HG03439 (cell line): Measurements from ENCODE around the gene C2orf72.

Experiments used
- ATAC-seq: cut with Tn5 transposase; IDR thresholded peaks from one replicate; pipeline ENCODE4 v1.9.1; 2021; ENCODE audit warnings: mild to moderate bottlenecking, moderate library complexity; ENCODE audit not compliant: unreplicated experiment

The C2orf72 gene

DNA sequence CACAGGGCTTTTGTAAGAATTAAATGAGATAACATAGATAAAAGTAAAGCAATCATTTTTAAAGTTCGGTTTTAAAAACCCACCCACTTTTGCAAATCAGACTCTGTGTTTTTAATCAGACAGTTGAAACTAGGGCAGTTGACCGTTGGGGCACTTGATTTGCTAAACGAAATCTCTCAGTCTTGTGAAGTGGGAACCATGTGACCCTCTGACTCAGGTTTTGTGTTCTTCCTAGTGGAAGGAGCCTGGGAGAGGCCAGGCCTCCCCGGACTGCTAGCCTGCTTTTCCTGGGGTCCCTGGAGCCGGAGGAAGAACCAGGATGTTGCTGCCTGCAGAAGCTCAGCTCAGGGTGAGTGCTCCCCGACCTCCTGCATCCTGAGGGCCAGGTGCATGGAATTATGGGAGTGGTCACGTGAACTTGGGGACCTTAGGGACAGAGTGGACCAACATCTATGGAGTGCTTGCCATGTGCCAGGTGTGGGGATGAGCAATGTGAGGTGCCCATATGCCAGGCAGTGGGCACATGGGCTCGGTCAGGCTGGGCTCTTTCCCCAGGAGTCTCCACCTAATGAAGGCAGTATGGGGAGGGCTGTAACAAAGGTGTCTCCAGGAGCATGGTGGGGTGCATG lies 3.9 kb downstream of the C2orf72 start:
- ATAC-seq: no peak

DNA sequence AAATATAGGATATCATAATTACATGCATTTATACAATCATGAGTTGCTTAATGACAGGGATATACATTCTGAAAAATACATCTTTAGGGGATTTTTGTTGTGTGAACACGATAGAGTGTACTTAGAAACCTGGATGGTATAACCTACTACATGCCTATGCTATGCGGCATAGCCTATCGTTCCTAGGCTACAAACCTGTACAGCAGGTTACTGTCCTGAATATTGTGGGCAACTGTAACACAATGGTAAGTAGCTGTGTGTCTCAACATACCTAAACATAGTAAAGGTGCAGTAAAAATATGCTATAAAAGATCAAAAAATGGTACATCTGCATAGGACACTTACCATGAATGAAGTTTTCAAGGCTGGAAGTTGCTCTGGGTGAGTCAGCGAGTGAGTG lies 6.5 kb downstream of the C2orf72 start:
- ATAC-seq: no peak

DNA sequence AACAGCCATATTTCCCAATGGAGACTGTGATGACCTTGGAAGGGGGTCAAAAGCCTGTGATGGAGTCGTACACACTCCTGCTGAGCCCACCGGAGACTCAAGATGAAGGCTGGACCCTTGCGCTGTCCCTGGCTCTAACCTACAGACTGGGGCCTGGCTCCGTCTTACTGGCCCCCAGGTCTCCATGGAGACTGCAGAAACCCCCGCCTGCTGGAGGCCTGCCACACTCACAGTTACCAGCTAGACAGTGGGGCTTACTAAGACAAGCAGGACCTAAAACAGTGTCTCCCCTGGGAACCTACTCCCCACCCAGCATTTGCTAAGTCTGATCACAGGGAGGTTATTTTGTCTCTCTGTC lies 9.6 kb downstream of the C2orf72 start:
- no peak for ATAC-seq

DNA sequence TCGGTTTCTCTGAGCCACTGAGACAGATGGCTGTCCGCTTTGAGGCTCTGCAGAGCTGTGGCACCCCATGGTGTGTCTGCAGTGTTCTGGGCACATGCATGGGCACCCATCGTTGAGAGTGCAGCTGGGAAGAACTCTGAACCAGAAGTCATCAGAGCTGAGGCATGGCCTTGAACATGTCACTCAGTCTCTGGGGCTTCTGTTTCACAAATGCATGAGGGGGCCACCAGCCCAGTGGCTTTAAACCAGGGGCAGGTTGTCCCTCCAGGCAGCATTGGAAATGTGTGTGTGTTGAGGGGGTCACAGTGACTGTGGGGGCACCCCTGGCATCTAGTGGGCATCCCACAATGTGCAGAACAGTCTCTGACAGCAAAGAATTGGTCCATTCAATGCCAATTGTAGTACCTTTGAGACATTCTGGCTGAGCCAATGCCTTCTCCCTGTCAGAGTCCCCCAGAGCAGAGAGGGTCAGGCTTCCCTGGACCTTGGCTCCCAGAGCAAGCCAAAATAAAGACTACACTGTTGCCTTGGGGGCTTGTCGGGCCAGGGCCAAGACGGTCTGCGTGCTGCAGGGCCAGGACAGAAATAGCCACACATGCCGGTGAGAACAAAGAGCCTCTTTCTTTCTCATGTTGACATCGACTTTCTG lies 10.1 kb downstream of the C2orf72 start:
- ATAC-seq: no peak

DNA sequence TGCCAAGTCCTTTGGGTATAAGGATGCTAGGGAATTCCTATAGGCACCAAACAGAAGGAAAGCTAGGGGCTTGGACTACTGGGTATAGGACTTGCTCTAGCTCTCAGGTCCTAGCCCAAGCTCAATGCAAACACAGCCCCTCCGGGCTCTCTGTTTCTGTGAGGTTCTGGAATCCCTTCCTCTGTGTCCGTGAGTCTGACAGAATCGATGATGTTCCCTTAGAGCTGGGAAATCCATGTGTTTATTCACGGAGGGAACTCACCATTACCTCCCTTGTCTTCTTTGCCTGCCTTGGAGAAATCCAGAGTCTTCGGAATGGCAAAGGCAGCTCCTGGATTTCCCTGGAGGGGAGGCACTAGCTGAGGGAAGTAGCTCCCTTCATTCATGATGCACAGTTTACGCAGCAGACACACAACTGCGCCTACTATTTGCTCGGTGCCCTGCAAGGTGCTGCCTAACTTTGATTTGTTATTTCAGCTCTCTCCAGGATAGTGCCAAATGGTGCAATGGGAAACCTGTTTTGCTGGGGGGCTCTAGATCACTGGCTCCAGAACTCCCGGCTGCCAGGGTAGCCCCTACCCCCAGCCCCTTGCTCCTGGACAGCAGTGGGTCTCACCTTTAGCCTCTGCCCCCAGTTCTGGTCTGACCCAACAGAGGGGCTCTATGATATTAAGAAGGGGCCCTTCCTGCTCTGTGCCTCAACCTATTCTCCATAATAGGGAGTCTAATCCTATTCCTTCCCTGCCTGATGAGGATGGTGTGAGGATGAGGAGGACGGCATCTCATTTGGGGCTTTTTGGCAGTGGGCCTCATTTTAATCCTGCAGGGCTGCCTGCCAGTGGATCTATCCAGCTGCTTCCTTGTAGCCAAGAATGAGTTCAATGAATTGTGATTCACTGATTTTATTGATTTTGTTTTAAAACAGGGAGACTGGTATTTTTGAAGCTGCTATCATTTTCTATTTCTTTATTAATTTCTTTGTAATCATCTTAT lies 10.9 kb downstream of the C2orf72 start:
- ATAC-seq: no peak

DNA sequence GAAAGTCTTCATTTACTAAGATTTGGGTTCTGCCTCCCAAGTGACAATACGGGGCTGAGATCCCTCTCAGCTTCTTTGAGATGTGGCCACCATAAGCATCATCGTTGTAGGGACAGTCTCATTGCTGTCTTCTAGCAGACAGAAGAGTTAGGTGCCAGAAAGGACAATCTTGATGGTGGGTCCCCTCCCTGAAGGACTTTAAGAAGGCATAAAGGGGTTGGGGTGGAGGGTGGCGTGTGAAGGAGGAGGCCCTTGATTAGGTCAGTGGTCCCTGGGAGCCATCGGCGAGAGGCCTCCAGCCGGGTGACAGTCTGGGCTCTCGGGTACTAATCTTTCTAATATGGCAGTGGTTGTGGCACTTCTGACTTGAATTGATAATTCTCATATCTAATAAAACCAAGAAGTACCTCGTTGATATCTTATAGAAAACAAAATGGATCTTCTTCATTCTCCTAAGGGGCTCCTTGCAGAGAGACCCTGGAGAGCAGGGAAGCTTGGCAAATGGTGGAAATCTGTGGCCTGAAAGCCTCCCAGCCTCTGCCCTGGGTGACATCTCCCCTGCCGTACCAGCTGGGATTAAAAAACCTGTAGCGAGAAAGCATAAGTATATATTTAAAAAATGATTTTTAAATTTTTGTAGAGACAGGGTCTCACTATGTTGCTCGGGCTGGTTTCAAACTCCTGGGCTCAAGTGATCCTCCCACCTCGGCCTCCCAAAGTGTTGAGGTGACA lies 12.1 kb downstream of the C2orf72 start:
- no peak for ATAC-seq

DNA sequence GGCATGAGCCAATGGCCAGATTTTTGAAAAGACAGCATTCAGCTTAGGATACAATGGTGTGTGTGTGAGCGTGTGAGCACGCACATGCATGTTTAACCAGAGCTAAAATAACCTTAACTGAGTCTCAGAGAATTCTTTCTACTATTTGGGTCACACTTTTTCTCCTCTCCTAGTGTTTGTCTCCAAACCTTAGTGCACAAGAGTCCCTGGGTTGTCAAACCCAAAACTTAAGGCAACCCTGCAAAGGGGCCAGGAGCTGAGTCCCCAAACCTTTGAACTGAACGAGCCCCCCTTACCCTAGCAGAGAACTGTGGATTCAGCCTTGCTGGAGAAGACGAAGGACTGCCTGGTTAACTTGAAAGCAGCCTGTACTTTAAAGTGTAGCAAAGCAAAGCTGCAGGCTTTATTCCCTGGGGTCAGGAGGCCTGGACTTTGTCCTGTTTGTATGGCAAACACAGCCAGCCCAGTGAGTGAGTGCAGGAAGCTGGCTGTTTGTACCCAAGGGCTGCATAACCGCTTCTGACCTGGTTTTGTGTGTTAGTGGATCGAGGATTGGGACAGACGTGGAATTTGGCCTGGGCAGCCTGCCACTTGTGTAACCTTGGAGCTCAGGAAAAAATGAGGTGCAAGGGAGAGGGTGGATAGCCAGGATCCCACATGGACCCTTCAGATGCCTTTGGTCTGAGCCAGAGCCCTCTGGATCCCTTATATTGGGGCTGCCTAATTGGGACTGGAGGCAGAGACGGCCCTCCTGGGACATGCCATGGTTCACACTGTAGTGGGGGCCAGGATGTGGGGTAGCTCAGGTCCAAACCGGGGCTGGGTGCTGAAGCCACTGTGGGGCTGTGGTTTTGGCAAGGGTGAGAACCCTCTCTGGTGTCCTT lies 12.9 kb downstream of the C2orf72 start:
- no peak for ATAC-seq

DNA sequence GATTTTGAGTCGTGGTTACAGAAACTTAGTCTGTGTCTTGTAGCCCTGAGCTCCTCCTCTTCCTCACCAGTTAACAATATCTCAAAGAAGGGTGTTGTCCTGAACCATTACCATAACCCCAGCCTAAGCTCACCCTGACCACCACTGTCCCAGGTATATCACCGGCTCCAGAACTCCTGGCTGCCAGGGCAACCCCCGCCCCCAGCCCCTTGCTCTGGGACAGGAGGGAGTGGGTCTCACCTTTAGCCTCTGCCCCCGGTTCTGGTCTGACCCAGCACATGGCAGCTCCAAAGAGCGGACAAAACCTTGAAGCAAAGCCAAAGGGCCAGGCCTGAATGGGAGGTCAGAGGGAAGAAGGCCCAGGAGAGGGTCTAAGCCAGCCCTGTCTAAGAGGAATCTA lies 13.8 kb downstream of the C2orf72 start:
- no peak for ATAC-seq

DNA sequence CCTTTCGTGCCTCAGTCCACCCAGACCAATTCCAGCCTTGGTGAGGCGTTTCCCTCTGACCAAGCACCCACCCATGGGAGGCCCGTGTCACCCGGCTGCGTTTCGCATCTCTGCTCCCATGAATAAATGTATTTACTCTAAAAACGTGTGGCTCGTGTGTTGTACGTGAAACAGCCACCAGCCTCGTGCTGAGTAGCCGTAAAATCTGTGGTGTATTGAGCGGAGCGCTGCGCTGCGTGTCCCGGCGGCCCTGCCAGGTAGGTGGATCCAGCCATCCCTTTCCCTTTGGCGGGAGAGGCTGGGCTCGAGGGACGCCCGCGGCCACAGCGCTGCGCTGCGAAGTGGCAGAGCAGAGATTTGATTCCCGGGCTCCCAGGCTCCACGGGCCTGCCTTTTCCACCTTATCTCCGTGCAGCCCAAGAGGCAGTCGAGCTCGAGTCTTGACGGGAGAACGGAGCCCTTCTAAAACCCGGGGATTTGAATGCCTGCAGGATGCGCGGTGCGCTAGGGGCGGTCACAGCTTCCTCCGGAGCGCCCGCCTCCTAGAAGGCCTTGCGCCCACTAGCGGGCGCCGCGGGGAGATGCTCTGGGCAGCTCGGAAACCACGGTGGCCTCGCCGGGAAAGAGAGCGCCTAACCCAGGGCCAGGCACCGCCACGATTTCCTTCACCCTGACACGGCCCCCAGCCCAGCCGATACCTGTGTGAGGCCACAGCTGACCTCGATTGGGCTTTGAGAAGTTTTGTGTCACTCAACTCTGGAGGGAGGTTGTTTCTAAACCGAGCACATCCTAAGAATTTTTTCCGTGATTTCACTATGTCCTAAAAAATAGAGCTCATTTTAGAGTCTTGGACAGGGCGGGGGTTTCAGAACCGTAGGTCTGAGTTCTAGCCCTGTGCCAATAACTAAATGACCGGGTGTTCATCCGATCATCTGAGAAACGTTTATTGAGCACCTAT lies 15.4 kb downstream of the C2orf72 start:
- ATAC-seq: peak; percentile 55

DNA sequence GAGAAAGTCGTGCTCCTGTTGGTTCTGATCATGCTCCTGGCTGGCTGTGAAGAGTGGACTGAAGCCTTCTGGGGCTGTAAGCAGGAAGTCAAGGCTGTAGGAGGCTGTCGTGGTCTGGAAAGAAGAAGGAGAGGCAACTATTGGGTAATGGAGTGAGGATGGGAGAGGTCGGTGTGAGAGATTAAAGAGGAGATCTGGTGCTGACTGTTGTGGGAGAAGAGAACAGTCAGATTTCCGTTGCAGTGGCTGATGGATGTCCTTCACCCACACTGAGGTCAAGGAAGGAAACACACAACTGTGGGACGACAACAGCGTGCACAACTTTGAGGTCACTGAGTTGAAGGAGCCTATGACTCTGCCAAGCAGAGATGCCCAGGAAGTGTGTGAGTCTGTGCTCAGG lies 16.5 kb downstream of the C2orf72 start:
- ATAC-seq: no peak

DNA sequence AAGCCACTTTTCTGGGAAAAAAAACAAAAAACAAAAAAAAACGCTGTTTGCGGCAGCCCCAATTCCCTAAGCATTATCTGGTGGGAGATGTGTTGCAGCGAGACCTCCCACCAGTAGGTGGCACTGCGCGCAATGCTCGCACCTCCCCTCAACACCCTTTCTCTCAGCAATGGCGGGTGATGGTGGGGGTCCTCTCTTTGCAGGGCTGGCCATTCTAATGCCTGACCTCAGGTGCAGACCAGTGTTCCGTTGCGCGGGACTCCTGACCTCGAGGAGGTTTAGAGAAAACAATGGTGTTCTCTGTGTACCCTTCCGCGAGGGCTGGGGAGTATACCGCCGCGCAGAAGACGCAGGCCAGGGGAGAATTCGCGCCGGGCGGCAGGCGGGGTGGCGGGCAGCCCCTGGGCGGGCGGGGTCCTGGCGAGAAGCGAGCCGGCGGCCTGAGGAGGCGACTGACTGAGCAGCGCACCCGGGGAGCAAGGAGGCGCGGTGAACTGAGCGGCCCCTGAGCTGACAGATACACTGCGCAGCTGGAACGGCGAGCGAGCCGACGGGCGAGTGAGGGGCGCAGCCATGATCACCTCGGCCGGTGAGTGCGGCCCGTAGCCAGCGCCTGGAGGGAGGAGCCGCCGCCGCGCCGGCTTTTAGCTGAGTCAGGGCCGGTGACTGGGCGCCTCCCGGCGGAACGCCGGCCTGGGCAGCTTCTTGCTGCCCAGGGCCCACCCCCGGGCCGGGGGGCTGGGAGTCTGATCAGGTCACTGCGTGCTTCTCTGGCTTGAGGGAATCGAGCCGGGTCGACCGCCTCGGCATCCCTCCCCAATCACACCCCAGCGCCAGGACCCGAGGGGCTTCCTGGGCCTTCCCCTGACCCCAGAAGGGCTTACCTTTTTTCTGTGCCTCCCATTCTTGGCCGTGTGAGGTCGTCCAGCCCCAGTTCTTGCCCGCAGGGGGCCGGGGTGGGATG lies 19.4 kb downstream of the C2orf72 start, which contains the start of gene PSMD1:
Gene PSMD1 (plus strand): TSS at position 415 of the 964 bp plus-strand sequence. CDS start 159 bp downstream, at position 574.
- ATAC-seq: peak; percentile 75

DNA sequence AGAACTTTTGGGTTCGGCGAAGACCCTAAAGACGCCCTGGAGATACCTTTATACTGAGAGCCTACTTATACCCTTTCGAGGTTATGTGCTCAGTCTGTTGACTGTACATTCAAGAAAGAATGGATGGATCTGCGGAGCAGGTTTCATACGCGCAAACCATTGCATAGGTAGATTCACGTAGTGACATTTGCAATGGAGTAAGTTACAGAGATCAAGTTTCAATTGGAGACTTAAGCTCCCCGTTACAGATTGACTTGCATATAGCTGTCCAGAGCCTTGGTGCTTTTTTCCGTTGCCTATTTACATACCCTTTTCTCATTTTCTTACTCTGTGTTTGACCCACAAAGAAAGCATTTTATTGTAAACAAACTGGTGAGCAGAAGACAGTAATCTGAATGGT lies 20.3 kb downstream of the C2orf72 start:
- no peak for ATAC-seq

DNA sequence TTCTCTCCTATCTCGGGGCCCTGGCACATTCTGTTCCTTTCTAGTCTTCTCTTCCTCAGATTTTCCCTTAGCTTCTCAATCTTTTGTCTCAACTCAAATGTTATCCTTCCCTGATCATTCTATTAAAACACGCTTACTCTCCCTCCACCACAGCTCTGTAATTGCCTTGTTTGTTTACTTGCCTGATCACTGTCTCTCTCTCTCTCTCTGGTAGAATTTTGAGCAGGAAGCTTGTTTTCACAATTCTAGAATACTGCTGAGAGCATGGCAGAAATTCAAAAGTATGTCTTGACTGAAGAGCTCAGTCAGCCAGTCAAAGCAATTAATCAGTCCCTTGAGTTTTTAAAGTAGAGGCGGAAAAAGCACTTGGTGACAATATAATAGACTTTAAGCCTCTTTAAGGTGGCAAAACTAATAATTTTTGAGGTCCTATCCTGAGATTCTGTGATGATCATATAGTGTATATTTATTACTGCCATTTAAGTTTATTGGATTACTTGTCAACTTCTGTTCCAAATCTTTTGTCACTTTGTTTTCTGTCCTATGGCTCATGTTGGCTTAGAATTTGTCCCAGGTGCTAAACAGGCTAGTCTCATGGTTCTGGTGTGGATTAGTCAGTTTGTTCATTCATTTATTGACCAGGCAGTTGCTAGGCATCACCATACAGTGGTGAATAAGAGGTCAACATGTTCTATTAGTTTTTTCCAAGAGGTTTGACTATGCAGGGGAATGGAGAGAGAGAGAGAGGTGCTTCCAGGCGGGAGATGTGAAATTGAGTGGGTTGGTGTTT lies 21.6 kb downstream of the C2orf72 start:
- no peak for ATAC-seq

DNA sequence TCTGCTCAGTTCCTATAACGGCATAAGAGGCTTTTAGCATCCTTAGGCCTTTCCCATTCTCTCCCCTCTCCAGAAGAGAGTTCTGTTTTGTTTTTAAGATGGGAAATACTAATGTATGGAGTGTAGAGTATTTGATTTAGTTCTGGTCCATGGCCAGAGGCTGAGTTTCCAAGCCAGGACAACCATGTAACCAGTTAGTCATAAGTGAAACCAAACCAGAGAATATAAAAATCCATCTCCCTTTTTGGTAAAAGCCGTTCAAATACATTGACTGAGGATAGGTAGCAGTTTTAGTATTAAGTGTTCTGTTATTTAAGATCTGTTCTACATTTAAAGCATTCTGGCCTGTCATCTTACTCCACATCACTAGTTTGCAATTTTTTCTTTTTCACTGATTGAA lies 22.4 kb downstream of the C2orf72 start:
- no peak for ATAC-seq

DNA sequence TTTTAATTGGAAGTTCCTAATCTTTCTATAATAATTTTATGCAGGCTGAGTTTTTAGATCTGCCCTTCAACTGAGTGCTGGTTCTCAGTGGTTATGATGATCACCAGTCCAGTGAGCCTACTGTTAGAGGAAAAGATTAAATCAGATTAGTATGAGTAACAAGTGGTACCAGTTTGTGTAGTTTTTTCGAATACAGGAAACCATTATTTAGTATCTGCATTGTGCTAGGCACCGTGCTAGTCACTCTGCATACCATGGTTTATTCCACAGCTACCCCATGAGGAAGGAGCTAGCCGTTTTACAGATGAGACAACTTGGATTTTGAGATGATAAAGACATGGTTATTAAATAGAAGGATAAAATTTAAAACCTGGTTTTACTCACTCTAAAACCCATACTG lies 25.5 kb downstream of the C2orf72 start:
- ATAC-seq: no peak

DNA sequence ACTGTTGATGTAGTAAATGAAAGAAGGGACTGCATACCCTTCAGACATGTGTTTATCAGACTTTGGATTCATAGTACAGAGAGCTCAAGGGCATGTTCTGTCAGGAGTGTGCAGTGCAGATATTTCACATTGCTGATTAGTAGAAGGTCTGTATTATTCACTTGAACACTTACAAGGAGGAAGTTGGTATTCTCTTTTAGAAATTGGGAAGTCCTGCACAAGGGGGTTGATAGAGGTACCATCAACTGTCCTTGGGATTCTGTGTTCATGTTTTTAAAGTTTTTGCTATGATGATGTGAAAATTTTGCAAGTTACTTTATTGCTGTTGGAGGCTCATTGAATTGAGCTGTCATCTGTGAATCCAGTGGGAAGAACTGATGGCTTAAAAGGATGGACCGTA lies 26.0 kb downstream of the C2orf72 start:
- no peak for ATAC-seq

DNA sequence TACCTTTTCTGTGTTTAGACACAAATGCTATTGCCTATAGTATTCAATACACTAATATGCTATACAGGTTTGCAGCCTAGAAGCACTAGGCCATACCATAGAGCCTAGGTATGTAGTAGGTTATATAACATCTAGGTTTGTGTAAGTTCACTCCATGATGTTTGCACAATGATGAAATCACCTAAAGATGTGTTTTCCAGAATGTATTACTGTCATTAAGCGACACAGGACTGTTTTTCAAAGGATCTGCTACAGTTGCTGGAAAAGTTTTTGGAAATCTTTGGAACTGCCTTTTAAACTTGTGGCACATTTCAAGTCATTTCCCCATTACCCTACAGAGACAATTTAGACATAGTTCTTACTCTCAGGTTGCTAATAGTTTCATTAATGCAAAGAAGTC lies 28.6 kb downstream of the C2orf72 start:
- no peak for ATAC-seq
